Panc1 (cell line): ENCODE measurements around the gene SHLD1.

Experiments used
- TF ChIP-seq, protein P1 (sequence below): fragments of 450-650 bp; IDR thresholded peaks from 2 replicates; pipeline ENCODE4 v1.5.1; 2017; ENCODE audit warnings: mild to moderate bottlenecking
- TF ChIP-seq, protein P2 (sequence below), 2 experiments: IDR thresholded peaks; 2 replicates each; pipeline ENCODE4 v1.6.1; 2011 to 2012; ENCODE audit warnings: low read depth in 2 of 2, control low read depth in 1 of 2, low read length in 1 of 2, mild to moderate bottlenecking in 1 of 2, moderate library complexity in 1 of 2; ENCODE audit not compliant: insufficient read depth in 1 of 2

DNA sequence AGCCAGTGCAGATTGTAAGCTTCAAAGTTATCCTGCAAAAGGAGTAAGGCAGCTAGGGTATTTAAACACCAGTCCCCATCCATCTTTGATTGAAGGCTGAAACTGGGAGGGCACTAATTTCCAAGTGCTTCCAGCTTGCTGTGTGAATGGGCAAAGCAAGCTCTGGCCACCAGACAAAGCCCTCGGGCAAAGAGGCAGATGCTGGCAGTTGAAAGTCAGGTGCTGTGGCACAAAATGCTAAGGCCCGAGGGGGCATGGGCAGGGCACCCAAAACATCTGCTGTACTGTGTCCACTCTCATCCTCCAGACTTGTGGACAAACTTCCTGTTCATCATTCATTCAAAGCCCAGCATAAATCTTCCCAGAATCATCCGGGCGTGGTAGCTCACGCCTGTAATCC is 137.2 kb downstream of the SHLD1 start:
- TF ChIP-seq, protein P1, sequence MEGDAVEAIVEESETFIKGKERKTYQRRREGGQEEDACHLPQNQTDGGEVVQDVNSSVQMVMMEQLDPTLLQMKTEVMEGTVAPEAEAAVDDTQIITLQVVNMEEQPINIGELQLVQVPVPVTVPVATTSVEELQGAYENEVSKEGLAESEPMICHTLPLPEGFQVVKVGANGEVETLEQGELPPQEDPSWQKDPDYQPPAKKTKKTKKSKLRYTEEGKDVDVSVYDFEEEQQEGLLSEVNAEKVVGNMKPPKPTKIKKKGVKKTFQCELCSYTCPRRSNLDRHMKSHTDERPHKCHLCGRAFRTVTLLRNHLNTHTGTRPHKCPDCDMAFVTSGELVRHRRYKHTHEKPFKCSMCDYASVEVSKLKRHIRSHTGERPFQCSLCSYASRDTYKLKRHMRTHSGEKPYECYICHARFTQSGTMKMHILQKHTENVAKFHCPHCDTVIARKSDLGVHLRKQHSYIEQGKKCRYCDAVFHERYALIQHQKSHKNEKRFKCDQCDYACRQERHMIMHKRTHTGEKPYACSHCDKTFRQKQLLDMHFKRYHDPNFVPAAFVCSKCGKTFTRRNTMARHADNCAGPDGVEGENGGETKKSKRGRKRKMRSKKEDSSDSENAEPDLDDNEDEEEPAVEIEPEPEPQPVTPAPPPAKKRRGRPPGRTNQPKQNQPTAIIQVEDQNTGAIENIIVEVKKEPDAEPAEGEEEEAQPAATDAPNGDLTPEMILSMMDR, result no peak
- TF ChIP-seq, protein P2, sequence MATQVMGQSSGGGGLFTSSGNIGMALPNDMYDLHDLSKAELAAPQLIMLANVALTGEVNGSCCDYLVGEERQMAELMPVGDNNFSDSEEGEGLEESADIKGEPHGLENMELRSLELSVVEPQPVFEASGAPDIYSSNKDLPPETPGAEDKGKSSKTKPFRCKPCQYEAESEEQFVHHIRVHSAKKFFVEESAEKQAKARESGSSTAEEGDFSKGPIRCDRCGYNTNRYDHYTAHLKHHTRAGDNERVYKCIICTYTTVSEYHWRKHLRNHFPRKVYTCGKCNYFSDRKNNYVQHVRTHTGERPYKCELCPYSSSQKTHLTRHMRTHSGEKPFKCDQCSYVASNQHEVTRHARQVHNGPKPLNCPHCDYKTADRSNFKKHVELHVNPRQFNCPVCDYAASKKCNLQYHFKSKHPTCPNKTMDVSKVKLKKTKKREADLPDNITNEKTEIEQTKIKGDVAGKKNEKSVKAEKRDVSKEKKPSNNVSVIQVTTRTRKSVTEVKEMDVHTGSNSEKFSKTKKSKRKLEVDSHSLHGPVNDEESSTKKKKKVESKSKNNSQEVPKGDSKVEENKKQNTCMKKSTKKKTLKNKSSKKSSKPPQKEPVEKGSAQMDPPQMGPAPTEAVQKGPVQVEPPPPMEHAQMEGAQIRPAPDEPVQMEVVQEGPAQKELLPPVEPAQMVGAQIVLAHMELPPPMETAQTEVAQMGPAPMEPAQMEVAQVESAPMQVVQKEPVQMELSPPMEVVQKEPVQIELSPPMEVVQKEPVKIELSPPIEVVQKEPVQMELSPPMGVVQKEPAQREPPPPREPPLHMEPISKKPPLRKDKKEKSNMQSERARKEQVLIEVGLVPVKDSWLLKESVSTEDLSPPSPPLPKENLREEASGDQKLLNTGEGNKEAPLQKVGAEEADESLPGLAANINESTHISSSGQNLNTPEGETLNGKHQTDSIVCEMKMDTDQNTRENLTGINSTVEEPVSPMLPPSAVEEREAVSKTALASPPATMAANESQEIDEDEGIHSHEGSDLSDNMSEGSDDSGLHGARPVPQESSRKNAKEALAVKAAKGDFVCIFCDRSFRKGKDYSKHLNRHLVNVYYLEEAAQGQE (IDR thresholded peaks at IDR 0.05; ENCODE audit: insufficient read depth in 1 of 2, low read depth in 2 of 2, low read length in 1 of 2), result no peak
